Activated CD4-positive, alpha-beta T cell treated with anti-CD3 and anti-CD28 coated beads, Interleukin-2, Interleukin-6, amounts not matched to agents 100 ng/mL and 50 ng/mL, durations not matched to agents 16 hours and 8 hours (primary cell): ENCODE measurements around the gene DAW1.

Experiments
- DNase-seq: peaks from one replicate; pipeline ENCODE4 v3.0.0-alpha.2; 2020

DAW1 gene

DNA sequence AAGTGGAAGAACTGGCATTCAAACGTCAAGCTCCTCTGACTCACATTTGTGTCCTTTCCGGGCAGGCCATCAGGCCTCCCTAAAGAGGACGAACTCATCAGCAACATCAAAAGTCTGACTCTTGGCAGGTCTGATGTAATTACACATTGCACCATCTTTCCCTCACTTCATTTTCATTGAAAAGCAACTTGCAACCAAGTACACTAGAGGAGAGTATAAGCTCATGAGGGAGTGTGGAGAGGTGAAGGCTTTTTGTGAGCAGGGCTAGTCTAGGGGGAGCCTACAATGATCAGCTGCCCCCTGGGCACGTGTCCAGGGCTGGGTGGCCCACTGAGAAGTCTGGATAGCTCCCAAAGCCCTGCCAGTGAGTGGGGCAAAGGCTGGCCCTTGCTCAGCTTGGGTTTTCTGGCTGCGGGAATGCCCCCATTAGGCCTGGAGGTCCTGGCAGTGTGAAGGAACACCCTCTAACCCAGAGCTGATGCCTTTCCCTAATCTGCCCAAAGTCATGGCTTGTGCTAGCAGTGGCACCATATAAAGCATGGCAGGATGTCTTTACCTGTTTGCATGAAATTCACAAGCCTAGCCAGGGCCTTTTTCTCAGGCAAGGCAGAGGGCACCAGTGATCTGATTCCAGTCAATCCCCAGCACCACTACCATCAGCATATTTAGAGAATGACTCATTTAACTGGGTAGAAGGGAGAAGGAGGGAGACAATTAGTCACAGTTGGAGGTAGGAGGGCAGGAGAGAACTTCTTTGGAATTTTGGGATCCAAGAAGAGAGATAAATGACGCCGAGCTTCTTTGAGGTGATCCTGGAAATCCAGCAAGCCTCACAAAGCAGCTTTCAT, 8.5 kb upstream of the DAW1 start:
- no peak for DNase-seq

DNA sequence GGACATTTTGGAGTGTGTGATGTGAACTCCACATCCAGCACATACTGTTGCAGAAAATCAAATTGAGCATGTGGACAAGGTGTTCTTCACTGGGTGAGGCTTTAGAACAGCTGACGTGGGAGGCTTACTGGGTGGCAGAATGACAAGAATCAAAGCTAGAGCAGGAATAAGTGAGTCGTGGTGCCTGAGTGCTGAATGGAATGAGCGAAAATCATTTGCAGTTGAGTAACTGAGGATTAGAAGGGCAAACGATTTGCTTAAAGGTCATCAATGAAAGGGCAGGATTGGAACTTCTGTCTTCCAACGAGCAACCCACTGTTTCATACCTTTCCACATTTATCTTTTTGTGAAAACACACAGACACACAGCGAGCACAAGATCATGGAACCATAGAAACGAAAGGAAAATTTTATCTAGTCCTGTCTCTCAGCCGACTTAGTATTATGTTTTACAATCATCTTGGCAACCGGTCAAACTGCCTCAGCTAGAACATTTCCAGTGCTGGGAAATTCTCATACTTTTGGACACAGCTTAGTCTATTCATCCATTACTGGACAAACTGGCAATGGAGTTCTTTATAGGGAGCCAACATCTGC, 7.2 kb upstream of the DAW1 start:
- no peak for DNase-seq

DNA sequence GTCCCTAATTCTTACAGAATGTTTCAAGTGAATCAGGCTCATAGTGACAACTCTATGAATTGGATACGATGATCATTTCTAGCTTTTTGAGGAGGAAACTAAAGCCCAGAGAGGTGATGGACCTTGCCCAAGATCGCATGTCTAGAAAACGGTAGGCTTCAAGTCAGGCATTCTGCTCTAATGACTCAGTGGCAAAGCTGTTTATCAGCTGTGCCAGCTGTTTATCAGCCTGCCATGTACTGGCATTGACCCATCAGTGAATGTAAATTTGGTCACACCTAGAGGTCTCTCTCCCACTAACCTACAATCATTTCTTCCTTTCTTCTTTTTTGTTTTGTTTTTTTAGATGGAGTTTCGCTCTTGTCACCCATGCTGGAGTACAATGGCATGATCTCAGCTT, 6.1 kb upstream of the DAW1 start:
- DNase-seq: no peak

DNA sequence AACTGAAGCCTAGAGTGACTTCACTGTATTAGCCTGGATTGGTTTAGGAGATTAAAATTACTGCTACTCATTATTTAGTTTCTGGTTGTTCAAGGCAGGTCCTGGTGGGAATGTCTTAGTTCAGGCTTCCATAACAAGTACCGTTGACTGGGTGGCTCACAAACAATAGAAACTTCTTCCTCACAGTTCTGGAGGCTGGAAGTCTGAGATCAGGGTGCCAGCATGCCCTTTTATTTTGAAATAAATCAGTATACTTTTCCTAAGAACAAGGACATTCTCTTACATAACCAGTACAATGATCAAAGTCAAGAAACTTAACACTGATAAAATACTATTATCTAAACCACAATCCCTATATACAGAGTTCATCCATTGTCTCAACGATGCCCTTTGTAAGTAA, 4.0 kb upstream of the DAW1 start:
- no peak for DNase-seq

DNA sequence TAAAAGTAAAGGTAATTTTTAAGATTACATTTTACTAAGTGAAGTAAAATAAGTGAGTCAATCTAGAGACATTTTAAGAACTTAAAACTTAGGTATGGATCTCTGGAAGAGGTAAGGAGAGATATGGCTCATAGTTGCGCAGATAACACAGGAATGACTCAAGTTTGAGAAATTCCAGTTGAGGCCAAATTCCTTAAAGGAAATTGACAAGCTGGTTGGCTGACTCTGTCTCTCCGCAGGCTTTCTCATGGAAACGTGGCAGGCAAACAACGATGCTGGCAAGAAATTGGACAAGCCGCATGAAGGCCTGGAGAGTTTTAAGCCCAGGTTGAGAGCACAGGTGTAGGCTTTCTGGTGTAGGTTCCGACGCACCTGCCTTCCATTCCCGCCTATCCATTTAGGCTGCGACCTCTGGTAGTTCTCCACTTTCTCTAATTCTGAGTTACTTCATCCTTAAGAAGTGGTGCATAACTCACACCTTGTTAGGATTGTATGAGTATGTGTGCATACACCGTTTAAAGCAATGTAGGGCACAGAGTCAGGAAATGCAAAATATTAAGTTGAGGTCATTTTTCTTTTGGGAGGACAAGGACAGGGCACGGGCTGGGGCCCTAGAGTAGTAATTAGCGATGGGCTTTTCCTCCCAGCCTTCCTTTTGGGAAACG, 589 bp upstream of the DAW1 start:
- DNase-seq: no peak

DNA sequence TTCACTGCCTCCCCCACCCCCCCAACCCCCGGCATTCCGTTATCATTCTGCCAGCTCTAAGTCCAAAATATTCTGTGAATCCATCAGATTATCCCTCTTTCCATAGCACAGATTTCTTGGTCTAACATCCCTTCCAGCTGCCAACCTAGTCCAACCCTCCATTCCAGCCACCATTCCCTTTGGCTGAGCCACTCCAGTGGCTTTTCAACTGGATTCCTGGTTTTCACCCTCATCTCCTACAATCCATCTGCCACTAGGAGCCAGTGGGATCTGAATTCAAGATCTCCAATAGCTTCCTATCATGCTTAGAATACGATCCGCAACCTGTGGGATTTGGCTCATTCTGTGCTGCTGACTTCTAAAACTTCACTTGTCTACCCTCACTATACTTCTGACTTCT, 1.2 kb downstream of the DAW1 start:
- no peak for DNase-seq

DNA sequence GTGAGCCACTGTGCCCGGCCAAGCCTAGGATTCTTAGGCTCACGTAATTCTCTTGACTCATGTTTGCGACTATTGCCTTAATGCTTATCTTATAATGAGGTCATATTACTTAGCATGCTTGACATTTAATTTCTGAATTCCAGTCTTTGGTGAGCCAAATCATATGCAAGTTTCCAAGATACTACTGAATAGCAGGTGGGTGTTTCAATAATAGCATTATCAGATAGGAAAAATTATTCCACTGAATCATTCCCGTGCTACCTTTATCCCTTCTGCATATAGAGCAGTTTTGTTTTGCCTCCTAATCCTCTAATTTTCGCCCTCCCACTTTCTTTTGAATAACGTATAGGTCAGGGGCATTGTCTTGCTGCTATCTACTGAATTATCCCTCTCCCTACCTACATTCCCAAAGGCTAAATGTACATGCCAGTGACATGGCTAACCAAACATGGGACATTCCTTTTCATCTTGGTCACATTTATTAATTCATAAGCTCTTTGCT, 4.9 kb downstream of the DAW1 start:
- no peak for DNase-seq

DNA sequence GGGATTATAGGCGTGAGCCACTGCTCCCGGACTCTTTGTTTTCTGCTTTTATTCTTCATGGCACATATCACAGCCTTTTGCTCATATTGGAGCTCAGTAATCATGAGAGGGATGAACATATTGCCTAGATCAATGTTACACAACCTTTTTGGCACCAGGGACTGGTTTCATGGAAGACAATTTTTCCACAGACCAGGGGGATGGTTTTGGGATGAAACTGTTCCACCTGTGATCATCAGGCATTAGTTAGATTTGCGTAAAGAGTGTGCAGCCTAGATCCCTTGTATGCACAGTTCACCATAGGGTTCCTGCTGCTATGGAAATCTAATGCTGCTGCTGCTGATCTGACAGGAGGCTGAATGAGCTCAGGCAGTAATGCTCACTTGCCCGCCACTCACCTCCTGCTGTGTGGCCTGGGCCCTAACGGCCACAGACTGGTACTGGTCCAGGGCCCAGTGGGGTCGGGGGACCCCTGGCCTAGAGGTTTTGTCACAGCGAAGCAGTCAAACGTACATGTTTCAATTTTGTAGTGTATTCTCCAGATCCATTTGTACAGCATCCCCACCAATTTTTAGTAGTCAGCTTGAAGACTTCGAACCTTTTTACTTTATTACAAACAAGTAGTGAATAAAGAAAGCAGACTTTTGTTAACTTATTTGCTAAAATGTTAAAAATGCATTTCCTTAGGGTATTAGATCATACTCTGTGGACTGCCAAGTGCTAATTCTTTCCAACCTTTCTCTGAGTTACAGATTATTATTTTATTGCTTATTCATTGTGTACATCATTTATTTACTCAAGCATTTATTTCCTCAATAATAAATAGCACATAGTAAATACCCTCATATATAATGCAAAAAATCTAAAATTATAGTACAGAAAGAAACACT, 6.2 kb downstream of the DAW1 start:
- DNase-seq: no peak

DNA sequence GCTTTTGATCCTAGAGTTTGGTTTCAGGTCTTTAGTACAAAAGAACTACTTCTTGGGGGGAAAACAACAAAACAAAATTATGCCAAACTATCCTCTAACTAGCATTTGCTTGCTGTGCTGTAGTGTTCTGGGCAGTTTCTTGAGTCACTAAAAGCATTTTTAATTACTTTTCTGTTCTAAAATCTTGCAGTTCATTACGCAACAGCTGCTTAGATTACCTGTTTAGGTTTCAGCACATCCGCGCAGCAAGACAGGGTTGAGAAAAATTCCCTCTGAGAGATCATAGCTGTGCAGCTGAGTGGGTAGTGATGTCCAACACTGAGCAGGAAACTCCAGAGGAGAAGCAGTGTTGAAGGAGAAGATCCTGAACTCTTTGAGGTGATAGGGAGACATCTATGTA, 9.0 kb downstream of the DAW1 start:
- DNase-seq: no peak

DNA sequence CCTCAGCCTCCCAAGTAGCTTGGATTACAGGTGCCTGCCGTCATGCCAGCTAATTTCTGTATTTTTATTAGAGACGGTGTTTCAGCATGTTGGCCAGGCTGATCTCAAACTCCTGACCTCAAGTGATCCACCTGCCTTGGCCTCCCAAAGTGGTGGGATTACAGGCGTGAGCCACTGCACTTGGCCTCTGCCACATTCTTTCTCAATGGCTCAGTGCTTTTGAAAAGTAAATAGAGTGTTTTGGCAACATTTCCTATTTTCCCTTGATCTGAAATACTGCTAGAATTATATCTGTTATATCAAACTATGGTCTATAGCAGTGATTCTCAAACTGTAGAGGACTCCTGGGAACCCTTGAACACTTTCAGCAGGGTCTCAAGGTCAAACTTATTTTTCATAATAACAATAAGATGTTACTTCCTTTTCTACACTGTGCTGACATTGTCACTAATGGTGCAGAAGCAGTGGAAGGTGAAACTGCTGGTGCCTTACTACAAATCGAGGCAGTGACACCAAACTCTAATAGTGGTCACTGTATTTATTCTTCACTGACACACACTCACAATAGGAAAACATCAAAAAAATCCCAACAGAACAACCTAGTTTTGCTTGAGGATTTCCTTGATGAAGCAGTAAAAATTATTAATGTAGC, 10.6 kb downstream of the DAW1 start:
- no peak for DNase-seq

DNA sequence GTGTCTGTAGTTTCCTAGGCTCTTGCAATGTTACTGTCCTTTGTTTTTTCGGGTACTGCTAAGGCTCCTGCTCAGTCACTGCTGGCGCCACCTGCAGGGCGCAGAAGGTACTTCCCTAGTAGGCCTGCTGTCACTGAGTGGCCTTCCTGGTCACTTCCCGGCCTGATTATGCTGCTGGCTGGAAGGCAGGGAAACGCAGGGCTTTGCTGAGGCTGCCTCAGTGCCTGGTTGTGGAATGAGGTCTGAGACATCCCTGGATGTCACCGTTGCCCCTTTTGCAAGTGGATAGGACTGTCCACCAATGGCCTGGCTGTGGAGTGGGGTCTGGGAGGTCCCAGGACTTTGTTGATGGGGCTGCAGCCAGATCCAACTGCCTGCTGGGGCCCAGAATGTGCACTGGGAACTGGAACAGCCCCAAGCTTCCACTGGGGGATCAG, 13.1 kb downstream of the DAW1 start:
- peak; percentile 76 for DNase-seq

DNA sequence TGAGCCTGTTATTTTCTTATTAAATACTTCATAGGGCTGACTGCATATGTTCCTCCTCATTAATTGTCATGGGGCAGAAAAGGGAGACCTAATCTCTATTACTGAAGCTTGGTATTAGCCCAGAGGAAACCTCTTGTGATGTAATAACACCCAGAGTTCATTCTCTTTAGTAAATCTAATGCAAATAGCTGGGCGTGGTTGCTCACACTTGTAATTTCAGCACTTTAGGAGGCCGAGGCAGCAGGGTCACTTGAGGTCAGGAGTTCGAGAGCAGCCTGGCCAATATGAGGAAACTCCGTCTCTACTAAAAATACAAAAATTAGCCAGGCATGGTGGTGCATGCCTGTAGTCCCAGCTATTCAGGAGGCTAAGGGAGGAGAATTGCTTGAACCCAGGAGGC, 14.7 kb downstream of the DAW1 start:
- DNase-seq: no peak

DNA sequence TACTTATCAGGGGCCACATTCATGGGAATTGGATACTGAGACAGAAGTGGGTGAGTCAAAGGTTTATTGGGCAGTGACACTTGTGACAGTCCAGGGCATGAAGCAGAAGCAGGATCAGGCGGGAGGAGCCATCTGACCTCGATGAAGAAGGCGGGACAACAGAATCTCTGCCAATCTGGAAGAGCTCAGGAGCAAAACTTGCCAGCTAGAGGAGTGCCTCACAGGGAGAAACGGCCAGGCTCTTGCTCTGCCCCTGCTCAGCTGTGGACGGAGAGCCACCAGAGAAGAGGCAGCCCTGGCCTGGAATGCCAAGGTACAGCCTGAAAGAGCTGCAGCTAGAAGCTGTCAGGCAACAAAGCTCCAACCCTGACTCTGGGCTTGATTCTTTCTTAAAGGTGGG, 16.9 kb downstream of the DAW1 start:
- DNase-seq: no peak

DNA sequence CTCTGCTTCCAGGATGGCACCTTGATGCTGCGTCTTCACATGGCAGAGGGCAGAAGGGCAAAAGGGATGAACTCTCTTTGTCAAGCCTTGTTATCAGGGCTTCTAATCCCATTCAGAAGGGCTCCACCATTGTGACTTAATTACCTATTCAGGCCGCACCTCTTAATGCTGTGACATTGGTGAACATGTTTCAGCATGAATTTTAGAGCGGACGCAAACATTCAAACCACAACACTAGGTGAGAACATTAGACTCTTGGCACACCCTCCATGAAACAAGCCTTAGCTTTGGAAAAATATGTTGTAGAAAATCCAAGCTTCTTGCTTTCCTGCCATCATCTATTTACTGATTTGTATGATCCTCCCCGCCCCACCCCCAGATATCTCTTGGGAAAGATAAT, 17.9 kb downstream of the DAW1 start:
- DNase-seq: no peak

DNA sequence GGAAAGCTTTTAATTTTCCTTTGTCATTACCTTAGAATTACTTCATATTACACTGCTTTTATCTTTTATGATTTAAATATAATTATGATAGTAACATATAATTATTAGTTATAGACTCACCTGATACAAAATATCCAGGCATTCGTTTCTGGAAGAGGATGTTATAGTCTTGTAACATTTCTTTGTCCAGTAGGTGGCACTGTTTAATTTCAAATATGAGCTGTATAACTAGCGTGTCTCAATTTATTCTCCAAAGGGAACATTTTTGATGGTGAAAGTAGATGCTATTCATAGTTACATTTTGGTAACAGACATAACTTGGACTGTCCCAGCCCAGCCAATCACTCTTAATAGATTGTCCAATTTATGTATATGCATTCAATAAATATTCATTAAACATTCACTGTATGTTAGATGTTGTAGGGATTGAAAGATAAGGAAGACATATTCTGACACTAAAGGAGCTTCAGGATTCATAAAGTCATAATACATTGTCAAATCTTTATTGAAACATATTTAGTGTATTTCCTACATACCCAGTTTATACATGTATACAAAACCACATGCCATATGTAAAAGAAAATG, 19.2 kb downstream of the DAW1 start:
- DNase-seq: peak; percentile 62

DNA sequence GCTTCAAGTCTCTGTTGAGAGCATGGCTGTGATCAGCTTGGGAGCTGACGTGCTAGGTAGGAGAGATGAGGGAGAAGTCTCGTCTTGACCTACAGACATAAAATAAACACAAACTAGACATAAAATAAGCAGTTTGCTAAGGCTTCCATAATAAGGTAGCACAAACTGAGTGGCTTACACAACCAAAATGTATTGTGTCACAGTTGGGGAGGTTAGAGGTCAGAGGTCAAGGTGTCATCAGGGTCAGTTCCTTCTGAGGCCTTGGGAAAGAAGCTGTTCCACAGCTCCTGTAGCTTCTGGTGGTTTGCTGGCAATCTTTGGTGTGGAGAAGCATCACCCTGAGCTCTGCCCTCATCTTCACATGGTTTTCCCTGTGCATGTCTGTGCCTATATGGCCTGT, 20.2 kb downstream of the DAW1 start:
- no peak for DNase-seq

DNA sequence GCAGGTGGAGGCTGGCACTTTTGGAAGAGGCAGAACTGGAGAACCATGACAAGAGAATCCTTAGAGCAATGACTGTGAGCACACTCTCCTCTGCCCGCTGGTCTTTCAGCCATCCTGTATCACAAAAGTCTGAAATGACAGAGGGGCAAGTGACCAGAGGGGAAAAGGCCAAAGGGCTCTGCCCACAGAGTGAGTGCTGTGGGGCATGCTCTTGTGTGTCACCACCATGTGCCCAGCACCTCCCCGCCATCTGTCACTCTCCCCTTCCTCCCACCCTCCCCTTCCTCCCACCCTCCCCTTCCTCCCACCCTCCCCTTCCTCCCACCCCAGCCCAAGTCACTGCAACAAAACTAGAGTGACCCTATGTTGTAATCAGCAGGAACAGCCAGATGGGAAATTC, 31.9 kb downstream of the DAW1 start:
- DNase-seq: no peak

DNA sequence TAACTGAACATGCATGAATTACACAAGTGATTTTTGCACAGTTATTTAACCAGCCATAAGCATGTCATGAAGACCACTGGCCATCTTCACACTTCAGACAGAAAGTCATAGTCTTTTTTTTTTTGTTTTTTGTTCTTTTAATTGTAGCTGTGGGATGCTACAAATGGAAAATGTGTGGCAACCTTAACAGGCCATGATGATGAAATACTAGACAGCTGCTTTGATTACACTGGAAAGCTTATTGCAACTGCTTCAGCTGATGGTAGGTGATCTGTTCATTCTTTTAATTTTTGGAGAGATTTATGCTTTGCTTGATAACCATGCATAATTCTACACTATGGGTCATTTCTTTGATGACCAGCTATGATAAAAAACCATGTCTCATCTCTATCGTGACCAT, 35.6 kb downstream of the DAW1 start:
- no peak for DNase-seq

DNA sequence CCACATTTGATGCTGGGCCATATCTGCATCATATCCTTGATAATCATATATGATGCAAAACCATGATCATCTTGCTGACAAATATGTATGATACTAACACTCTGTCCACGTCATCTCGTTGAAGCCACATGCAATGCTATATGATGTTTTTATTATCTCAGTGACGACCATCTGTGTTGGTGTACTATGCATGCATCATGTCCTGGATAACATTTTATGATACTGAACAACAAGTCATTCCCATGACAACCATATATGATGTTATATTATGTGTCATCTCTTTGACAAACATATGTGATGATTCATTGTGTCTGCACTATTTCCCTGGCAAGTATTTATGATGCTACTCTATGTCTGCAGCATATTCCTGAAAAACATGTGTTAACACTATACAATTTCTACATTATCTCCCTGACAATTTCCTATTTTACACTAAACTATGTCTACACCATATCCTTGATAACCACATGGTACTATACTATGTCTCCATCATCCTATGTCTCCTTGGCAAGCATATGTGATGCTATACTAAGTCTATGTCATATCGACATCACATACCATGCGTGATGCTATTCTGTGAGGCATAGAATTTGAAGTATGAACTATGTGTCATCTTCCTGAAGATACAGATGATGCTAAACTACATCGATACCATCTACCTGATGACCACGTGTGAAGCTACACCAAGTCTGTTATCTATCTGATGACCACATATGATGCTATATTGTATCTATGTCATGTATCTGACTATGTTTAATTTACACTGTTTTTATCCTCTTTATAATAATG, 37.0 kb downstream of the DAW1 start:
- DNase-seq: no peak

DNA sequence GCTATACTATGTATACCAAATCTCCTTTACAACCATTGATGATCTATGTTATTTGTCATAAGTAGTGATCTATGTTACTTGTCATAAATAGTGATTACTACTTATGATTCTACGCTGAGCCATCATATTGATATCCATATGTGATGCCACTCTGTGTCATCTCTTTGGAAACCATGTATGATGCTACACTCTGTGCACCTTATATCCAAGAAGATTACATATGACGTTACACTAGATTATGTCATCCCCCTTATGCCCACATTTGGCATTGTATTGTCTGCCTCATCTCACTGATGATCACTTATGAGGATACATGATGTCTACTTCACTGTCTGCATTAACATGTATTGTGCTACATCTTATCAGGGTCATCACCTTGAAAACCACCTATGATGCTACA, 42.9 kb downstream of the DAW1 start:
- no peak for DNase-seq

DNA sequence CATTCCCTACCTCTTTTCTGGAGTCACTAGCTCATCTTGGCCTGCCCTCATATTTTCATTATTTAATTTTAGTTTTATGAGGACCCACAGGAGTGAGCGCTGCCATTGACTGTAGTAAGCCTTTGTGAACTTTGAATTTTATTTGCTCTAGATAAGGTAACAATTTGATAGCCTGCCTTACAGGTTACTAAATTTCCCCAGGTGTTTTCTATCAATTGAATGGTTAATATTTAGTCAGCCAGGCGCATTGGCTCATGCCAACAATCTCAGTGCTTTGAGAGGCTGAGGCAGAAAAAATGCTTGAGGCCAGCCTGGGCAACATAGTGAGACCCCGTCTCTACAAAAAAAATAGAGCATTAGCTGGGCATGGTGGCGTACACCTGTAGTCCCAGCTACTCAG, 50.2 kb downstream of the DAW1 start:
- DNase-seq: no peak
